ENCODE results near the gene RBCK1. TPM values are rescaled to one million over a fixed set of nuclear protein-coding genes. Genes with fewer than 3 reads are reported as not detected.

RBCK1 gene
- total and polyA plus RNA-seq, 4 experiments from 2014 or later = 75.2 to 118 (median 96.5) TPM

- Mint-ChIP-seq H3K9me3 (peaks cover 0 to 6% (median 0%) of the 10 kb centered on the region in 8 donors), H3K27me3 (no peaks in the 10 kb centered on the region), H3K36me3 (peaks cover 15 to 31% of the 10 kb centered on the region in 2 donors), H3K27ac (peak overlapping the region; percentile 75 to 97 (median 96)), H3K4me1 (peaks cover 36 to 50% (median 44%) of the 10 kb centered on the region in 4 donors), H3K4me3 (peak overlapping the region; percentile 88 to 93 (median 91))
- no peaks in the 10 kb centered on the region for H3K27me3 ChIP-seq (ENCODE audit: insufficient read depth, low read length)
- H3K9me3 ChIP-seq (ENCODE audit: control insufficient read depth in 1 of 2, low read length in 2 of 2) = no peaks in the 10 kb centered on the region
- H3K4me1 ChIP-seq (ENCODE audit: insufficient read depth, low read length) = peaks cover 44% of the 10 kb centered on the region
- H3K27ac ChIP-seq (ENCODE audit: low read depth, low read length) = no peak overlapping the region
- CTCF ChIA-PET (ENCODE audit: partially characterized antibody) = interaction anchor here (0.9 to 2.0 kb wide), 8 partner anchors 15 to 72 kb away, joined by 3 to 7 read pairs (median 4); no protein-coding TSS in a partner anchor
- POLR2A ChIA-PET (ENCODE audit: partially characterized antibody) = interaction anchor here (1.2 to 1.6 kb wide), 8 partner anchors 12 to 137 kb away, joined by 3 to 16 read pairs (median 10); partner anchors contain the start of genes CSNK2A1, TBC1D20 and TRIB3
- intact Hi-C loops (cut with micrococcal nuclease) = loop anchor here (1.0 kb wide), 3 partner anchors 25 to 73 kb away; no protein-coding TSS in a partner anchor
- no peak for DNase-seq
- H3K4me3 ChIP-seq (ENCODE audit: low read length in 2 of 2) = no peak overlapping the region
- H3K36me3 ChIP-seq (ENCODE audit: insufficient read depth, low read length) = peaks cover 4% of the 10 kb centered on the region
Observed at GRCh38 chr20:406200-407132, 1.6 kb upstream of the RBCK1 start.

GRCh38 chr20:407133-407952 is 756 bp upstream of the RBCK1 start:
- Mint-ChIP-seq H3K27me3 (no peaks in the 10 kb centered on the region), H3K36me3 (peaks cover 22 to 38% of the 10 kb centered on the region in 2 donors), H3K4me3 (peak overlapping the region; percentile 88 to 93 (median 91)), H3K4me1 (peaks cover 32 to 50% (median 44%) of the 10 kb centered on the region in 4 donors), H3K9me3 (peaks cover 0 to 6% (median 0%) of the 10 kb centered on the region in 8 donors), H3K27ac (peak overlapping the region; percentile 91 to 98 (median 97))
- POLR2A ChIA-PET (ENCODE audit: partially characterized antibody) = interaction anchor here (0.7 to 1.6 kb wide), 11 partner anchors 9 to 136 kb away, joined by 3 to 16 read pairs (median 7); partner anchors contain the start of genes CSNK2A1, TBC1D20 and TRIB3
- Histone ChIP-seq H3K27me3 (ENCODE audit: insufficient read depth, low read length) (no peaks in the 10 kb centered on the region), H3K9me3 (ENCODE audit: control insufficient read depth in 1 of 2, low read length in 2 of 2) (no peaks in the 10 kb centered on the region), H3K27ac (ENCODE audit: low read depth, low read length) (peak overlapping the region; percentile 63), H3K36me3 (ENCODE audit: insufficient read depth, low read length) (peaks cover 10% of the 10 kb centered on the region), H3K4me1 (ENCODE audit: insufficient read depth, low read length) (peaks cover 35% of the 10 kb centered on the region), H3K4me3 (ENCODE audit: low read length in 2 of 2) (peak overlapping the region; percentile 37 to 48)
- intact Hi-C loops (cut with micrococcal nuclease) = loop anchor here (1.0 kb wide), 3 partner anchors 26 to 72 kb away; no protein-coding TSS in a partner anchor
- peak in 2 of 5 donors; percentile 26 to 75 for DNase-seq
- CTCF ChIA-PET (ENCODE audit: partially characterized antibody) = interaction anchor here (0.9 to 2.0 kb wide), 7 partner anchors 14 to 72 kb away, joined by 3 to 7 read pairs (median 5); no protein-coding TSS in a partner anchor

GRCh38 chr20:408843-409696 is 971 bp downstream of the RBCK1 start:
- peak overlapping the region; percentile 75 to 95 (median 92) for H3K27ac Mint-ChIP-seq
- peak overlapping the region; percentile 94 for H3K27ac ChIP-seq (ENCODE audit: low read depth, low read length)
- H3K27me3 Mint-ChIP-seq = no peaks in the 10 kb centered on the region
- peak in 3 of 5 donors; percentile 8 to 18 (median 9) for DNase-seq
- ChIA-PET POLR2A (ENCODE audit: partially characterized antibody) (interaction anchor here (0.9 to 2.1 kb wide), 5 partner anchors 19 to 53 kb away, joined by 3 to 8 read pairs (median 3); partner anchors contain the start of gene TBC1D20), CTCF (ENCODE audit: partially characterized antibody) (interaction anchor here (1.4 kb wide), 1 partner anchor 70 kb away, joined by 3 read pairs; no protein-coding TSS in a partner anchor)
- no peaks in the 10 kb centered on the region for H3K9me3 ChIP-seq (ENCODE audit: control insufficient read depth in 1 of 2, low read length in 2 of 2)
- peak overlapping the region; percentile 85 to 93 (median 90) for H3K4me3 Mint-ChIP-seq
- peaks cover 0 to 6% (median 0%) of the 10 kb centered on the region in 8 donors for H3K9me3 Mint-ChIP-seq
- intact Hi-C loops (cut with micrococcal nuclease) = loop anchor here (1.0 to 2.0 kb wide), 5 partner anchors 30 to 134 kb away; partner anchors contain the start of genes CSNK2A1, NRSN2, SOX12 and TBC1D20
- peak overlapping the region; percentile 73 to 94 for H3K4me3 ChIP-seq (ENCODE audit: low read length in 2 of 2)
- H3K27me3 ChIP-seq (ENCODE audit: insufficient read depth, low read length) = no peaks in the 10 kb centered on the region
- peaks cover 41 to 61% (median 50%) of the 10 kb centered on the region in 4 donors for H3K4me1 Mint-ChIP-seq
- H3K36me3 ChIP-seq (ENCODE audit: insufficient read depth, low read length) = peaks cover 20% of the 10 kb centered on the region
- peaks cover 45% of the 10 kb centered on the region for H3K4me1 ChIP-seq (ENCODE audit: insufficient read depth, low read length)
- H3K36me3 Mint-ChIP-seq = peaks cover 28 to 45% of the 10 kb centered on the region in 2 donors

- peak overlapping the region; percentile 85 to 93 (median 90) for H3K4me3 Mint-ChIP-seq
- no peaks in the 10 kb centered on the region for H3K9me3 ChIP-seq (ENCODE audit: control insufficient read depth in 1 of 2, low read length in 2 of 2)
- H3K4me3 ChIP-seq (ENCODE audit: low read length in 2 of 2) = peak overlapping the region in 1 of 2 donors; percentile 94
- peaks cover 41 to 64% (median 51%) of the 10 kb centered on the region in 4 donors for H3K4me1 Mint-ChIP-seq
- H3K27me3 Mint-ChIP-seq = no peaks in the 10 kb centered on the region
- peaks cover 20% of the 10 kb centered on the region for H3K36me3 ChIP-seq (ENCODE audit: insufficient read depth, low read length)
- peaks cover 28 to 45% of the 10 kb centered on the region in 2 donors for H3K36me3 Mint-ChIP-seq
- H3K27ac Mint-ChIP-seq = peak overlapping the region; percentile 74 to 95 (median 90)
- ChIA-PET POLR2A (ENCODE audit: partially characterized antibody) (interaction anchor here (0.9 to 2.1 kb wide), 5 partner anchors 18 to 52 kb away, joined by 3 to 8 read pairs (median 3); partner anchors contain the start of gene TBC1D20), CTCF (ENCODE audit: partially characterized antibody) (interaction anchor here (0.6 to 1.4 kb wide), 2 partner anchors 23 to 69 kb away, joined by 3 to 4 read pairs; no protein-coding TSS in a partner anchor)
- intact Hi-C loops (cut with micrococcal nuclease) = loop anchor here (2.0 kb wide), 1 partner anchor 29 kb away; no protein-coding TSS in a partner anchor
- DNase-seq = peak in 1 of 5 donors; percentile 4
- H3K27ac ChIP-seq (ENCODE audit: low read depth, low read length) = peak overlapping the region; percentile 94
- no peaks in the 10 kb centered on the region for H3K27me3 ChIP-seq (ENCODE audit: insufficient read depth, low read length)
- peaks cover 0 to 6% (median 0%) of the 10 kb centered on the region in 8 donors for H3K9me3 Mint-ChIP-seq
- H3K4me1 ChIP-seq (ENCODE audit: insufficient read depth, low read length) = peaks cover 48% of the 10 kb centered on the region
Observed at GRCh38 chr20:409697-410559, 1.8 kb downstream of the RBCK1 start.

- Histone ChIP-seq H3K4me1 (ENCODE audit: insufficient read depth, low read length) (peaks cover 49% of the 10 kb centered on the region), H3K9me3 (ENCODE audit: control insufficient read depth in 1 of 2, low read length in 2 of 2) (no peaks in the 10 kb centered on the region), H3K4me3 (ENCODE audit: low read length in 2 of 2) (no peak overlapping the region), H3K36me3 (ENCODE audit: insufficient read depth, low read length) (peaks cover 25% of the 10 kb centered on the region), H3K27me3 (ENCODE audit: insufficient read depth, low read length) (no peaks in the 10 kb centered on the region), H3K27ac (ENCODE audit: low read depth, low read length) (no peak overlapping the region)
- peak overlapping the region in 1 of 8 donors; percentile 13 for H3K4me3 Mint-ChIP-seq
- H3K4me1 Mint-ChIP-seq = peaks cover 43 to 72% (median 57%) of the 10 kb centered on the region in 4 donors
- H3K27ac Mint-ChIP-seq = peak overlapping the region in 3 of 7 donors; percentile 17 to 95 (median 29)
- intact Hi-C loops (cut with micrococcal nuclease) = no loop called here
- no peaks in the 10 kb centered on the region for H3K27me3 Mint-ChIP-seq
- ChIA-PET CTCF (ENCODE audit: partially characterized antibody) (interaction anchor here (1.0 to 1.2 kb wide), 3 partner anchors 18 to 58 kb away, joined by 3 to 4 read pairs (median 4); no protein-coding TSS in a partner anchor), POLR2A (ENCODE audit: partially characterized antibody) (interaction anchor here (1.2 to 1.5 kb wide), 2 partner anchors 26 to 50 kb away, joined by 4 to 5 read pairs; partner anchors contain the start of gene TBC1D20)
- DNase-seq = no peak
- peaks cover 36 to 54% of the 10 kb centered on the region in 2 donors for H3K36me3 Mint-ChIP-seq
- H3K9me3 Mint-ChIP-seq = peaks cover 0 to 3% (median 0%) of the 10 kb centered on the region in 8 donors
Observed at GRCh38 chr20:412081-412480, 4.0 kb downstream of the RBCK1 start.

Measured in CD4-positive, alpha-beta memory T cell (primary cell).